ENCODE measurements around the gene TMEM108. TPM values are rescaled to one million over a fixed set of nuclear protein-coding genes. Genes with fewer than 3 reads are reported as not detected.

Gene TMEM108
- polyA plus RNA-seq, 1 of the 3 experiments (the other 2 are of a cell fraction), result 8.6 TPM

DNA sequence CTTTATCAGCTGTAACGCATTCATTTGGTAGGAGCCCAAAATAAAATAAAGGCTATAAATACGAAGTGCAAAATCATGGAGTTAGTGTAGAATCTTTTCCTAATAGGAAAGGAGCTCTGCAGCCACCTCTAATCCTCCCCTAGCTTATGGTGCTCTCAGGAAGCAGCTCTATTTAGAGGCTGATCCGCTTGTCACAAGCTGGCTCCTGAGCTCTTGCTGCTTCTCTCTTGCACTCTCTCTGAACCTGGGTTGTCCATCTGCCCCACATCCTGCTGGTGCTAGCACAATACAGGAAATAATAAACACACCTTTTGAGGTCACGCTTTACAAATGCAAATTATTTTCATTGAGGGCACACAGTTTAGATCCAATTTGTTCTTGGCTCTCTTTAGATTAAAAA, 324.3 kb downstream of the TMEM108 start:
- Histone ChIP-seq H3K9me3 (no peaks in the 10 kb centered on the region), H3K27ac (ENCODE audit: low read depth in 2 of 2, low read length in 1 of 2) (no peak overlapping the region), H3K4me3 (ENCODE audit: low read depth in 2 of 2, low read length in 1 of 2) (no peak overlapping the region), H3F3A (replicated peaks; ENCODE audit: insufficient read depth) (no peaks in the 10 kb centered on the region), H3K4me2 (no peak overlapping the region), H2AFZ (ENCODE audit: low read depth) (no peak overlapping the region), H3K79me2 (ENCODE audit: insufficient read depth) (no peaks in the 10 kb centered on the region), H4K20me1 (ENCODE audit: insufficient read depth) (no peaks in the 10 kb centered on the region), H3K9me2 (no peaks in the 10 kb centered on the region), H3K36me3 (replicated peaks in 1 of 2; ENCODE audit: control insufficient read depth in 1 of 2, insufficient read depth in 2 of 2, low read length in 1 of 2) (no peaks in the 10 kb centered on the region), H3K27me3 (ENCODE audit: insufficient read depth) (no peaks in the 10 kb centered on the region), H3K4me1 (ENCODE audit: control insufficient read depth in 1 of 2, insufficient read depth in 2 of 2, low read depth in 1 of 2, low read length in 1 of 2) (peaks cover 0 to 16% of the 10 kb centered on the region in 2 experiments; a peak in 2 of 4 replicates), H3K9ac (no peak overlapping the region)
- TF ChIP-seq TEAD4 (IDR thresholded peaks at IDR 0.05; ENCODE audit: borderline replicate concordance, insufficient read depth), result no peak
- TF ChIP-seq RAD21 (IDR thresholded peaks at IDR 0.05; ENCODE audit: low read length), result no peak
- no peak for TF ChIP-seq RFX5 (IDR thresholded peaks at IDR 0.05; ENCODE audit: low read length)
- no peak for TF ChIP-seq TAF1 (IDR thresholded peaks at IDR 0.05; ENCODE audit: borderline replicate concordance, low read depth, low read length)
- TF ChIP-seq RCOR1 (IDR thresholded peaks at IDR 0.05; ENCODE audit: low read length), result no peak
- TF ChIP-seq GABPA (IDR thresholded peaks at IDR 0.05; ENCODE audit: low read depth), result no peak
- no peak for TF ChIP-seq EZH2phosphoT487 (IDR thresholded peaks at IDR 0.05; ENCODE audit: borderline replicate concordance, low read depth)
- no peak for TF ChIP-seq FOXM1 (IDR thresholded peaks at IDR 0.05; ENCODE audit: low read depth)
- no peak for TF ChIP-seq REST (IDR thresholded peaks at IDR 0.05; ENCODE audit: low read depth, low read length)
- TF ChIP-seq POLR2AphosphoS5 (IDR thresholded peaks at IDR 0.05; ENCODE audit: low read depth, low read length), result no peak
- TF ChIP-seq FOSL2 (IDR thresholded peaks at IDR 0.05; ENCODE audit: borderline replicate concordance, low read depth), result no peak
- no peak for TF ChIP-seq FOXJ3 (CRISPR knock-in tag; IDR thresholded peaks at IDR 0.05)
- TF ChIP-seq SMC3 (IDR thresholded peaks at IDR 0.05; ENCODE audit: low read depth, low read length), result no peak
- TF ChIP-seq EP300 (IDR thresholded peaks at IDR 0.05; ENCODE audit: borderline replicate concordance in 1 of 2, low read depth in 1 of 2, low read length in 1 of 2), result no peak
- CTCF ChIA-PET, result interaction anchor here (1.5 kb wide), 1 partner anchor 14 kb away, joined by 4 read pairs; no protein-coding TSS in a partner anchor
- POLR2A ChIA-PET, result no interaction called here
- WGBS (ENCODE audit: low lambda C conversion rate), result 86% methylated on average over 4 of the region's 4 CpGs
- DNase-seq, result no peak

DNA sequence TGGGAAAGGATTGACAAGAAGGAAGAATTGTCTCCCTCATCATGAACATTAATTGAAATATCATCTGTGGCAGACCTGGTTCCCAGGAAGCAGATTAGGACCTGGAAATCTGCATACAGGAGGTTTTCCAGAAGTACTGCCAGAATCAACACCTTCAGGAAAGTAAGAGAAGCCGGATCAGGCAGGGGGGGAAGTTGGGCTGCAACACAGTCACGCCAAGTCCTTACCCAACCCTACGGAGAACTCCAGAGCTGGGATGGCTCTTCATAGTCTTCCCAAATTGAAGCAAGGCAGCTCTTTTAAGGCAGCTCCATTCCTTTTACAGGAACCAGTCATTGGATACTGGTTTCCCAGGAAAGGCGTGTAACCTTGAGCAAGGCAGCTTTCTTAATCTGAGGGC, 326.5 kb downstream of the TMEM108 start:
- 77% methylated on average over 2 of the region's 4 CpGs for WGBS (ENCODE audit: low lambda C conversion rate)
- Histone ChIP-seq H3F3A (replicated peaks; ENCODE audit: insufficient read depth) (no peaks in the 10 kb centered on the region), H2AFZ (ENCODE audit: low read depth) (no peak overlapping the region), H3K79me2 (ENCODE audit: insufficient read depth) (no peaks in the 10 kb centered on the region), H3K9me2 (no peaks in the 10 kb centered on the region), H3K36me3 (replicated peaks in 1 of 2; ENCODE audit: control insufficient read depth in 1 of 2, insufficient read depth in 2 of 2, low read length in 1 of 2) (no peaks in the 10 kb centered on the region), H3K4me1 (ENCODE audit: control insufficient read depth in 1 of 2, insufficient read depth in 2 of 2, low read depth in 1 of 2, low read length in 1 of 2) (peaks cover 0 to 19% of the 10 kb centered on the region in 2 experiments; a peak in 2 of 4 replicates), H3K27ac (ENCODE audit: low read depth in 2 of 2, low read length in 1 of 2) (no peak overlapping the region), H3K9ac (no peak overlapping the region), H3K9me3 (no peaks in the 10 kb centered on the region), H3K4me3 (ENCODE audit: low read depth in 2 of 2, low read length in 1 of 2) (no peak overlapping the region), H4K20me1 (ENCODE audit: insufficient read depth) (no peaks in the 10 kb centered on the region), H3K4me2 (no peak overlapping the region), H3K27me3 (ENCODE audit: insufficient read depth) (no peaks in the 10 kb centered on the region)
- TF ChIP-seq TAF1 (IDR thresholded peaks at IDR 0.05; ENCODE audit: borderline replicate concordance, low read depth, low read length) (no peak), IRF3 (IDR thresholded peaks at IDR 0.05; ENCODE audit: low read depth, low read length) (no peak), ZBTB33 (IDR thresholded peaks at IDR 0.05; ENCODE audit: borderline replicate concordance, low read depth) (no peak), TEAD4 (IDR thresholded peaks at IDR 0.05; ENCODE audit: borderline replicate concordance, insufficient read depth) (no peak)
- no peak for DNase-seq
- ChIA-PET POLR2A (no interaction called here), CTCF (interaction anchor here (1.1 to 2.0 kb wide), 2 partner anchors 22 to 323 kb away, joined by 3 to 9 read pairs; no protein-coding TSS in a partner anchor)

Measured in SK-N-SH (cell line).